ENCODE data around the gene KCNQ1.
A peak's percentile ranks its signal among the peaks of the same experiment; 100 is the strongest.

KCNQ1 gene

DNA sequence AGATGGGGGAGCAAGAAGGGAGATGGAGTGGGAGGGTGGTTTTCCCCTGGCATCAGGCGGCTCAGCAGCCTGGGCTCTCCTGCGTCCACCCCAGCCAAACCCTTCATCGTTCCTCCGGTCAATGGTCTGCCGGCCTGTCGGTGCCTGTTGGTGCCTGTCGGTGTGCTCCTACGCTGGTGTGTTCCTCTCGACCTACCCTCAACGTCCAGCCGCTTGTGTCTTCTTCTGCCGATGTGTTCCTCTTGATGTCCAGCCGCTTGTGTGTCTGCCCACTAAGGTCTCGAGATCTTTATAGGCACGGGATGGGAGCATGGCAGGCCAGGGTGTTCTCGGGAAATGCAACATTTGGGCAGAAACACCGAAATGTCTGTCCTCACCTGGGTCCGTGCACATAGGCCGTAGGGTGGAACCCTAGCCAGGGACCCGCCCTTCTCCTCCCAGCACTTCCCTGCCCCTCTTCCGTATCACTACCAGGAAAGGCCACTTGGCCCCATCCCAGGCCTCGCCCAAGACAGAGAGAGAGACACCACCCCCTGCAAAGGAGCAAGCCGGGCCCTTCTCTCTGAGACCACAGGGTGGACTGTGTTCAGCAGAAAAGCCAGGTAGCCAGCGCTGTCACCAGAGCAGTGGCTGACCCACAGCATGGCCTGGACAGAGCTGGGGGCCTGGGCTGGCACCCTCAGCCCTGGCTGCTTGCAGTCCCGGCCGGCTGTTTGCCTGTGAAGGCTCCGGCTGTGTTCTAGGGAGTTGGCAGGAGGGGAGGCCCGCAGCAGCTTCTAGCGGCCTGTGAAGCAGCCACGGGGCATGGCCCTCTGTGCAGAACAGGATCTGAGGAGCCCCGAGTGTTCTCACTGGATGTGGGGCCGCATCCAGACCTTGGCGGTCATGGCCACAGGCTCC lies 316.6 kb downstream of the KCNQ1 start:
- DNase-seq (ENCODE audit: low read depth in 2 of 2) = no peak

DNA sequence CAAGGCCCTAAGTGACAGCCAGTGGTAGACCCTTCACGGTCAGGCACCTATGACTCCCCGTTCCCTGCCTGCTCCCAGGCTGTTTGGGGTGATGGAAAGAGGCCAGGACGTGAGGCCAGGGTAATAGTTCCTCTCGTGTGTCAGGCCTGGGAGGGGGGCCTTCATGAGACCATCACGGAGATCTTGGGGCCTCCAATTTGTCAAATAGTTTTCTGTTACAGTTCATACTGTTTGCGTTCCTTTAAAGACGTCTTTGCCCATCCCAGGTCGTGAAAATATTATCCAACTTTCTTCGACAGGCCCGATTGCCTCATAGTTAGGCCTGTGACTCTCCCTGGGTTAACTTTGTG lies 317.2 kb downstream of the KCNQ1 start:
- no peak for DNase-seq (ENCODE audit: low read depth in 2 of 2)

DNA sequence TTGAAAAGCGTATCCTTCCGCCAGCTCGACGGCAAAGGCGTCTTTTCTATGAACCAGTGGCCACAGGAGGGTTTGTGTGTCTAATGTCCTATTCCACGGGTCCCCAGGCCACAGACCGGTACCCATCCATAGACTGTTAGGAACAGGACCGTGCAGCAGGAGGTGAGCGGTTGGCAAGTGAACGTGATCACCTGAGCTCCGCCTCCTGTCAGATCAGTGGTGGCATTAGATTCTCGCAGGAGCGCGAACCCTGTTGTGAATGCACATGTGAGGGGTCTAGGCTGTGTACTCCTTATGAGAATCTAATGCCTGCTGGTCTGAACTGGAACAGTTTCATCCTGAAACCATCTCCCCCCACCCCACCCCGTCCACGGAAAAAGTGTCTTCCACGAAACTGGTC lies 317.6 kb downstream of the KCNQ1 start:
- no peak for DNase-seq (ENCODE audit: low read depth in 2 of 2)

DNA sequence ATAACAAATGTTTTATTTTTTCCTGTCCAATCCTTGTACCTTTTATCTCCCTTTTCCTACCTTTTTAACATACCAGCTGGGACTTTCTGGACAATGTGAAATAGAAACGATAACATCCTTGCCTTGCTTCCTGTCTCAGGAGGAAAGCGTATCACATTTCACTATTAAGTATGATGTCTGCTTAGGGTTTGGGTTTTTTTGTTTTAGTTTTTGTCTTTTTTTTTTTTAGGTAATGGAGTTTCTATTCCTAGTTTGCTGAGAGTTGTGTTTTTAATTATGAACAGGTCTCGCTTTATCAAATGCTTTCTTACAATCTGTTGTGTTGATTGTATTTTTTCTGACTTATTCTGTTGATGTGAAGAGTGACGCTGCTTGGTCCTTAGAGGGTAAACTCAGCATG lies 319.2 kb downstream of the KCNQ1 start:
- DNase-seq (ENCODE audit: low read depth in 2 of 2) = no peak

DNA sequence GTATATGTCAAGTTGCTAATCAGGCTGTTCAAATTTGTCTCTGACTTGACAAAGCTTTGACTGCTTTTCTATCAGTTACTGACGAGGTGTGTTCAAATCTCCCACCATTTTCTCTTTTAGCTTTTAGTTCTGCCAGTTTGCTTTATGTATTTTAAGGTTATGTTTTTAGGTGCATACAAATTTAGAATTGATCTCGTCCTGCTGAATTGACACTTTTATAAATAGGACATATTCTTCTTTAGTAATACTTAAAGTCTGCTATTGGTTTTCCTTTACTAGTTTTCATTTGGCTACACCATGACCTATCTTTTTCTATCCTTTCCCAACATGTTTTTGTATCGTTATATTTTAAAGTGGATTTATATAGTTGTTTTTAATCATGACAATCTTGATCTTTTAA lies 320.7 kb downstream of the KCNQ1 start:
- DNase-seq (ENCODE audit: low read depth in 2 of 2) = no peak

DNA sequence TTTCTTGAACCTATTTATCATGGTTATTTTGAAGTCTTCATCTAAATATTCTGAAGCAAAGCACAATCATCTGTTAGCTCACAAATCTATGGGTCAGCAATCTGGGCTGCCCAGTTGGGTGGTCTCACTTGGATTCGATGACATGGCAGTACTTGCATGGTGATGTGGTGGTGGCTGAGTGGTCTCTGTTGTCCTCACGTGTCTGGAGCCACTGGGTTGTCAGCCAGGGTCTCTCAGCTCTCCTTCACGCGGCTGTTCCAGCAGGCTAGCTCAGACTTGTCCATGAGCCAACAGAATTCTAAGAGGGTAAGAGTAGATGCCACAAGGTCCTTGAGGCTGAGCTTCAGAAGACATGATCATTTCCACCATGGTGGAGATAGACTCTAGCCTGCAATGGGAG lies 321.4 kb downstream of the KCNQ1 start:
- no peak for DNase-seq (ENCODE audit: low read depth in 2 of 2)

DNA sequence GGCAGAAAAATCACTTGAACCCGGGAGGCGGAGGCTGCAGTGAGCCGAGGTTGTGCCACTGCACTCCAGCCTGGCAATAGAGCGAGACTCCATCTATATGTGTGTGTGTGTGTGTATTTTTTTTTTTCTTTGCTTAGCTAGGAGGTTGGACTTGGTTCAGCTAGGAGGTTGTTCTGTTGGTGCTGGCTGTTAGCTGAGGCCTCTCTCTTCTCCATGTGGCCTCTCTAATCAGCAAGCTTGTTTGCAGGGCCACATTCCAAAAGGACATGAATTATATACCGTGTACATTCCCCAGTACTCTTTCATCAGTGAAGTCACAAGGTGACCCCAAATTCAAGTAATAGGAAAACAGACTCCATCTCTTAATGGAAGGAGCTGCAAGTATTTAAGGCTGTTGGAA lies 322.3 kb downstream of the KCNQ1 start:
- DNase-seq (ENCODE audit: low read depth in 2 of 2) = no peak

DNA sequence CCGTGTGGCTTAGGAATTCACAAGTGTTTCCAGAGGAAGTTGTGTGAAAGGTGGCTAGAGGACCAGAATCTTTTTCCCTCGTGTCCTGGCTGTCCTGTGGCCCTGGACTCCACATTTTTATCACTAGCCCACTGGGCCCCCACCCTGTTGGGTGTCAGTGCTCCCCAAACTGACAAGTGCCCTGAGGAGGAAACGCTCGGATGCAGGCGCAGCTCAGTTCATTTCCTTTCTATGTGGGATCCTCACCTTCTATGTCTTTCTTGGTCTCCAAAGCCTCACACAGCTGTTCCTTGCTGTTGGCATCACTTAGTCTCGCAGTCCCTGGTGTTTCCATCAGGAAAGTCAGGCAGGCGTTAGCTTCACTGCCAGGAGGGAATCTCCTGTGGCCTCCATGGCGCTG lies 323.0 kb downstream of the KCNQ1 start:
- no peak for DNase-seq (ENCODE audit: low read depth in 2 of 2)

DNA sequence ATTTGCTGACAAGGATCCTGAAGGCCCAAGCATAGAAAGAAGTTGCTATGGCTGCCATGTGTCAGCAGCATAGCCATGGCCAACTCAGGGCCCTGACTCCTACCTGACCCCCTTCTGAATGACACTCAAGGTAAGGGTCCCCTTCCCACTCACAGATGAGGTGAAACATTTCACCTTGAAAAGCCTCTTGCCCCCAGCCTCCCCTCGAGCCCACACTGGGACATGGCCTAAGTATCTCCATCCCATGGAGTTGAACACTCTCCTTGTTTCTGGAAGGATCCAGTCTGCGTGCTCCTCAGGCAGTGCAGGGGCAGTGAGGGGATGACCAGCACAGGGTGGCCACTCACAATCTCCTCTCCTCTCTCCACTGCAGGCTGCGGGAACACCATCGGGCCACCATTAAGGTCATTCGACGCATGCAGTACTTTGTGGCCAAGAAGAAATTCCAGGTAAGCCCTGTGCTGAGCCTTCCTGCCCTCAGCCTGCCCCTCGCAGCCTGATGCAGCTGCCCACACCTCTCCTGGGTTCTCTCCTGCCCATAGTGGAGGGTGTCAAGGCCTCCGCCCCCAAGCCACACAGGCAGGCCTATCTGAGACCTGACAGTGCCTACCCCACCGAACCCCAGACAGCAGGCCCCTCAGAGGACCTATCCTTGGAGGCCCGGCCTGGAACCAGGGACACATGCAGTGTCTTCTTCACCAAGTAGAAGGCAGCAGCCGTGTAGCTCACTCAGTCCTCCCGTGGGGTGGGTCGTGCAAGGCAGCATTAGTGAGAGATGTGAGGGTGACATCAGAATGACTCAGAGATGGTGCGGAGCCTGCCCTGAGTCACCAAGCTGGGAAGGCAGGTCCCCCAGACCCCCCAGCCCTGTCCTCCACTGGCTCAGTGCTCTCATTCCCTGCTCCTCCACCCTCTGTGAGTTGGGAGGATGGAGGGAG lies 323.9 kb downstream of the KCNQ1 start:
- peak; percentile 47 to 56 for DNase-seq (ENCODE audit: low read depth in 2 of 2)

DNA sequence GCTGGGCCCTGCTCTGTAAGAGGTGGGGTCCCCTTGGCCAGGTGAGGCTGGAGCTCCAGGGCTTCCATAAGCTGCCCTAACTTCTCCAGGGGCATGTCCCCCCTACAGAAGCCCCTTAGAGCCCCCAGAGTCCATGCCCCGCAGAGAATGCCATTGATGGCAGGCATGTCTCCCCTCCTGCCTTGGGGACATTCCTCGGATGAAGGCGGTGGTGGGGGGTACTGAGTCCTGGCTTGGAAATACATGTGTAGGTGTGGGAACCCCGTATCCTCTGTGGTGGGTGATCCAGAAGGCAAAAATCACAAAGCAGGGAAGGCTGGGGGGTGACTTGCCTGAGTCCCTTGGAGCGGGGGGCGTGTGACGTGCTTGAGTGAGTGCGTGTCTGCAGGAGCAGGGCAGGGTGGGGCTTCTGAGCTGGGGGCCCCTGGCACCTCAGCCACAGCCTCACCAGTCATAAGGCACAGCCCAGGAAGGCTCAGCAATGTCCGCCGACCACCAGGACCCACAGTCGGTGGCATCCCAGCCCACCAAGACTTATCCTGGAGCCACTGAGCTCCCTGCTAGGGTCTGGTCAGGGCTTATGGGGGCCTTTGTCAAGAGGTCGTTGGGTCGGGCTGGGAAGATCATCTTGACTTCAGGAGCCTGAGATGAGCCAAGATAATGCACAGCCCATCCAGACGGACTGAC lies 324.7 kb downstream of the KCNQ1 start:
- DNase-seq (ENCODE audit: low read depth in 2 of 2) = no peak

DNA sequence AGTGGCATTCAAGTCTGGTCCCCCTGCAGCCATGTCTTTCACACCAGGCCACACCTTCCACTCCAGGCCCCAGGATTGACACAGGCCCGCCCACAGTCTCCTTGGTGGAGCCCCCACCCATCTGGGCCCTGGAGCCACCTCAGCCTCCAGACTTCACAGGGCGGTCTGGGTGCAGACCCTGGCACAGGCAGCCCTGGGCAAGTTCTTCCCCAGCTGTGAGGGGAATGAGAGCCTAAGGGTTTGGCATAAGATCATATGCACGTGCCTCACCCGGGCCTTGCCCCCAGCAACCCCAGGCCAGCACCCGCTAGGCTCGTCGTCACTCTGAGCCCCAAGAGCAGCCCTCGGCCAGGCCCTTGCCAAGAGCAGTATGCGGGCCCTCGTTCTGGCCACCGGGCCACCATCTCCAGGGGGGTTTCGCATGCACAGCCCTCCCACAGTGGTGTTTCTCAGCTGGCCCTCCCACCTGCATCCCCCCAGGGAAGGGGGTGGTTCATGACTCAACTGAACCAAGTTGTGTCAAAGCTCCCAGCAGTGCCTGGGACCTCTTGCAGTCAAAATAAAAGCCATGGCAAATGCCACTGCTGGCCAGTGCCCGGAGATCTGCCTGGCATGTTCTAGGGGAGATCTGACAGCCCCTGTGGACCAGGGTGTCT lies 325.4 kb downstream of the KCNQ1 start:
- no peak for DNase-seq (ENCODE audit: low read depth in 2 of 2)

DNA sequence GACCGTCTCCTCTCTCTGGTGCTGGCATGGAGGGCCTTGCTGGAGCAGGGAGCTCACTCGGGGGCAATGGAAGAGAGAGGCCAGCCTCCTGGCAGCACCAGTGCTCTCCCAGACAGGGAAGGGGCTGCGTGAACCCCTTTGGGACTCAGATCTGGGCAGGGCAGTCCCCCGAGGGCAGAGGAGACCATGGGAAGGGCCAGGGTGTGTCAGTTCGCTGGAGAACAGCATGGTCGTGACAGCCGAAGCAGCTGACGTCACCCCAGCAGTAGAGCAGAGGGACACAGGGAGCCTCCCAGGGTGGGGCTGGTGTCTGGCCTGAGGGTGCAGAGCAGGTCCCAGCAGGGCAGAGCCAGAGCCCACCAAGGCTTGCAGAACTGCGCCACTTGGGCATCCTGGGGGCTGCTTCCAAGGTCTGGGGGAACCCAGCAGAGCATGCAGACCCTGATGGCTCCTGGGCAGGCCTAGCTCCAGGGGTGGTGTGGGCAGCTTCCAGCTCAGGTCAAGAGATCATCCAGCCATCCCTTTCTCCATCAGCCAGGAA lies 326.0 kb downstream of the KCNQ1 start:
- no peak for DNase-seq (ENCODE audit: low read depth in 2 of 2)

DNA sequence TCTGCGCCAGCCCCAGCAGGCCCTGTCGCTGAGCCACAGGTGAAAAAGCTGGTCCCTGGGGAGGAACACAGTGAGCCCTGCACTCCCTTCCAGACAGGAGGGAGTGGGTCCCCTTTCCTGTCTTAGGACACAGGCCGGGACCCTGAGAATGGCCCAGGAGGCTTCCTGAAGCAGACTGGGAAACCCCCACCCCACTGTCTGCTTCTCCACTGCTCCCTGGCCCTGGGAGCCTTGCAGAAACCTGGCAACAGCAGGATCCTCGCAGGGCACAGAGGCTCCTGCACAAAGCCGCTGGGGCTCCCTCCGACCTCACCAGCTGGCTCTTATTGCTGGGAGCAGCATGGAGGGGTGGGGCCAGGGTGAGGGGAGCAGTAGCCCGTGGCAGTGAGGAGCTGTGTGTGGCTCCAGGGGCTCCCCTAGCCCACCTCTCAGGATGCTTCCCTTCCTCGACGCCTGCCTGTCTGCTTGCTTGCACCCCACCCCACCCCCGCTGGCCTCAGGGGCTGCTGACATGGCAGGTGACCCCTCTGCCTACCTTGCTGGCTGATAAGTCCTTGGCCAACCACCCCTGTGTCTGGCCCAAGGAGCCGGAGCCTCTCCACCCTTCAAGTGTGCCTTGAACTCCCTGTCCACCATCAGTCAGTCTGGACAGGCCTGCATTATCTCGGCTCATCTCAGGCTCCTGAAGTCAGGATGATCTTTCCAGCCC lies 327.1 kb downstream of the KCNQ1 start:
- no peak for DNase-seq (ENCODE audit: low read depth in 2 of 2)

DNA sequence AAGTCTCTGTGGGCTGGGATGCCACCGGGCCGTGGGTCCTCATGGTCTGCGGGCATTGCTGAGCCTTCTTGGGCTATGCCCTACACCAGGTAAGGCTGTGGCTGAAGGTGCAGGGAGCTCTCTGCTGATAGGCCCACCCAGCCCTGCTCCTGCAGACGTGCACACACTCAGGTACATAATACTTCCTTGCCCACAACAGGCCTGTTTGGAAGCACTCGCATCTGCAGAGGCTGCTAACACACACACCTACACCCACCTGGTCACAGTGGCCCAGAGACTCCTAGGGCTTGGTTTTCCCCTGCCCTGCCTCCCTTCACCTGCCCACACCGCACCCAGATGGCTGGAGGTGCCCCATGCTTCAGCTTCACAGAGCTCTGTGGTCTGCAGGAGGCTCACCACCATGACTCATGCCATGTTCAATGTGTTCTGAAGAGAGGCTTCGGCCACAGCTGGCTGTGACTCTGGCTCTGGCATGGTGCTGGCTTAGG lies 327.8 kb downstream of the KCNQ1 start:
- no peak for DNase-seq (ENCODE audit: low read depth in 2 of 2)

DNA sequence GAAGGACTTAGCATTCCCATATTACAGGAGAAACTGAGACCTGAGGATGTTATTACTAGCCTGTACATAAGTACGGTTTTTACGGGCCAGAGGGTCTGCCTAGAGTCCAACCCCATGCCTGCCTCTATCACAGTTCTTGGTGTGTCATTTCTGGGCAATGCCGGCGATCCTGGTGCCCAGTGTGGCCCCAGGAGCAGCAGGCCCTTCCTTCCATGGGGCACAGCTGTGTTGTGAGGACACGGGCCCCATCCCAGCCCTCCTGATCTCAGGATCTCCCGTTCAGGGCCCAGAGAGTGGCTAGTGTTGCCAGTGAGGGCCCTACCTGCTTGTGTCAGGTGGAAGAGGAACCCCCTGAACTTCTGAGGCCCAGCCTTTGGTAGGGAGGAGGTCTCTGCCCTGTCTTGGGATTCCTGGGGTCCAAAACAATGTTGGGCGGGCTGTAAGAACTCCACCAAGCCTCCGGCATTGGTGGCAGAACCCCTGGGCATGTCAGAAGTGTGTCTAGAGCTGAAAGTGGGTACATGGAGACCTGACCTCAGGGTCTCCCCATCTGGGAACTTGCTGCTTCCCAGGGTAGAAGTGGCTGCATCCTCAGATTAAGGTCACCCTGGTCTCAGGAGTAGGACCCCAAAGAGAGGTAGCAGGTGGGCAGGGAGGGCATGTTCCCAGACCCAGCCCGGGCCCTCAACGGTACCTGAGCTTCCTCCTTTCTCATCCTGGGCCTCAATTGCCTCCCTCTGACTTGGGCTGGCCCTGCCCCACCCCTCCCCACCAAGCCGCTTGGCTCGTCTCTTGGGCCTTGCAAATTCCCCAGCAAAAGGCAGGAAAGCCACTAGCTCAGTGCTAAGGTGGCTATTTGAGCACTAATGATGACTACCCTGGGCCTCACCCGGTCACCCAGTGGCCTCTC lies 329.6 kb downstream of the KCNQ1 start:
- no peak for DNase-seq (ENCODE audit: low read depth in 2 of 2)

DNA sequence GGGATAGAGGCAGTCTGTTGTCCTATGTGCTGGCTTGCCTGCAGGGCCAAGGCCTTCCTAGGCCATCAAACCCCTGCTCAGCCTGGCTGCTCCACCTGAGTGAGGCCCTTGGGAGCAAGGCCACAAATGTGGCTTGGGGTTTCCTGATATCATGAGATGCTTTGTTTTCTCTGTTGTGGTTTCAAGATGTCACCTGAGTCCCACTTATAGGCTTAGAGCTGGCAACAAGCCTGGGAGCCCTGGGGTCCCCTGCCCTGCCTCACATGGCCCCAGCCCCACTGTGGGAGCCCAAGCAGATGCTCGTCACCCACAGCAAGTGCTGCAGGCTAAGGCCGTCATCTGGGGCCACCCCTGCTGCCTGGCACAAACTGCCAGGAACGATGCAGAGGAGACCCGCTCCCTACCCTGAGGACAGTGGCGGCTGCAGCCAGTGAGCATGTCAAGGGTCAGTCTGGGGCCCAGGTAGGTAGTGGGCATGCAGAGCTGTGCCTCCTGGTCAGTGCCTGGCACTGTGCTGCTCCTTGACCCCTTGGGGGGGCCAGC lies 330.3 kb downstream of the KCNQ1 start:
- DNase-seq (ENCODE audit: low read depth in 2 of 2) = no peak

DNA sequence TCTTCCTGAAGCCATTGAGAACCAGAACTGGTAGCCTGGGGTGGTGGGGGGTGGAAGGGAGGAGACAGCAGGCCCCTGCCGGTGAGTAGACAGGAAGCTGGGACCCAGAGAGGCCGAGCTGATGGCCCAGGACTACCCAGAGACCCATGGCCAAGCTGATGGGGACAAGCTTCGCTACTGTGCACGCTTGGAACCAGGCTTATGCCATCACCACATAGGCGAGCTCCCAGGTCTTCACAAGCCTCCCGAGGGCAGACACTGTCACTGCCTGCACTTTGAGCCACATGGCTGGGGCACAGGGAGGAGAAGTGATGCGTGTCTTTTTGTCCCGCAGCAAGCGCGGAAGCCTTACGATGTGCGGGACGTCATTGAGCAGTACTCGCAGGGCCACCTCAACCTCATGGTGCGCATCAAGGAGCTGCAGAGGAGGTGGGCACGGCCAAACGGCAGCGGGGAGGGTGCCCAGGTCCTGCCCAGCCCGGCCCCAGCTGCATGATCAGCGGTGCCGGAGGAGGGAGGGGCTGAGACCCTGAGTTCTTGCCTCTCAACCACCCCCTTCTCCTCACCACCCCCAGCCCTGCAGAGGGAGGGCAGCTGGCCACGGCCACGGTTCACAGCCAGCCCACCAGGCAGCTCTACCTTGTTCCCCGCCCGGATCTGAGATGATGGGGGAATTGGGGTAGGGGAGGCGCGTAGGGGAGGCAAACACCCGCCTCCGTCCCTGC lies 331.0 kb downstream of the KCNQ1 start:
- no peak for DNase-seq (ENCODE audit: low read depth in 2 of 2)

DNA sequence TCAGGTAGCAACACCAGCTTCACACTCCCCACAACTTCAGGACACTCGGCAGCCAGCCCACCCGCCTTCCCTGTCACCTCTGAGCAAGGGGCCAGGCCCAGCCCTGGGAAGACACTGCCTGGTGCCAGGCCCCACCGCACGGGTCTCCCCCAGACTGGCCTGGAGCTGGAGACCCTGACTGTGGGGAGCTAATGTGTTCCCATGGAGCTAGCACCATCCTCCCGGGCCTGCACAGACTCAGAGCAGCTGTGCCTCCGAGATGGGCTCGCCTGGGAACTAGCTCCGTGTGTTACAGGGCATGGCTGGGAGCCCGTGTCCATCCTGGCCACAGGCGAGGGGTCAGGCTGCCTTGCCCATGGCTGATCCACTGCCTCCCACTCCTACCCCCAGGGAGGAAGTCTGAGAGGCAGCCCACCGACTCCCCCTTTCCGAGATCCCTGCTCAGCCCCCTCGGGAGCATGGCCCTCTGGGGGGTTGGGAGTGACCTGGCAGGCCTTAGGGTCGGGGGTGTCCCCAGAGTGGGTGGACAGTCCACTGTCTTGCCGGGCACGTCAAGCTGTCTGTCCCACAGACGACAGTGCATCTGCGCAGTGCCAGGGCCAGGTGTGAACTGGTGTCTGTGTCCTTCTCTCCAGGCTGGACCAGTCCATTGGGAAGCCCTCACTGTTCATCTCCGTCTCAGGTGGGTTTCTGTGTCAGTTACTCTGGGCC lies 331.7 kb downstream of the KCNQ1 start:
- no peak for DNase-seq (ENCODE audit: low read depth in 2 of 2)

Measured in fibroblast of skin of left quadriceps (primary cell).